DMS 273 treated with DMSO at 0.1 percent for 48 hours (cell line): ENCODE measurements around the gene MVD.

Source experiments
- DNase-seq: peaks from one replicate; lab custom pipeline; 2025; lab: John Stamatoyannopoulos, UW

Gene MVD

GRCh38 chr16:88606148-88606757 is 56.6 kb downstream of the MVD start:
- no peak for DNase-seq

GRCh38 chr16:88605186-88606147 is 57.4 kb downstream of the MVD start:
- no peak for DNase-seq

GRCh38 chr16:88602091-88602490 is 60.8 kb downstream of the MVD start:
- no peak for DNase-seq
